CD4-positive, alpha-beta T cell (primary cell): ENCODE results near the gene CLEC11A. TPM values are rescaled to one million over a fixed set of nuclear protein-coding genes. Genes with fewer than 3 reads are reported as not detected.

Experiments
- ATAC-seq: fragments of 200-7000 bp; cut with Tn5 transposase; one replicate; pipeline ENCODE4 v1.10.0; 2022; ENCODE audit warnings: mild to moderate bottlenecking; ENCODE audit not compliant: poor library complexity
- CTCF ChIA-PET: fragments of 350-600 bp; sonication (Branson Sonifier 250); formaldehyde crosslinking; loops from one replicate; lab custom pipeline; 2021; ENCODE audit warnings: antibody characterized with exemption, inconsistent platforms; lab: Charles Lee
- POLR2A ChIA-PET: fragments of 350-600 bp; sonication (Branson Sonifier 250); formaldehyde crosslinking; loops from one replicate; lab custom pipeline; 2021; ENCODE audit warnings: antibody characterized with exemption, inconsistent platforms; lab: Charles Lee
- DNase-seq, 14 experiments: peaks; one replicate each; pipeline ENCODE4 v3.0.0-alpha.2; 2013 to 2020; ENCODE audit warnings: mixed read lengths in 2 of 14
- H3K27ac ChIP-seq, 2 donors: one replicate each; pipeline versions ENCODE4 v1.5.1 to v1.7.0; 2013; ENCODE audit warnings: low read length in 2 of 2, low read depth in 1 of 2, mild to moderate bottlenecking in 1 of 2
- H3K27me3 ChIP-seq, 2 experiments: 1 replicate in 1 of 2; 2 replicates in 1 of 2; pipeline versions ENCODE4 v1.6.1 to v1.7.0; 2013; ENCODE audit warnings: low read length in 2 of 2, control low read depth in 1 of 2, mild to moderate bottlenecking in 1 of 2, moderate library complexity in 1 of 2; ENCODE audit not compliant: insufficient read depth in 2 of 2, control insufficient read depth in 1 of 2
- H3K36me3 ChIP-seq: one replicate; pipeline ENCODE4 v1.6.1; 2013; ENCODE audit warnings: low read length, control low read depth; ENCODE audit not compliant: insufficient read depth
- H3K4me1 ChIP-seq: one replicate; pipeline ENCODE4 v1.6.1; 2013; ENCODE audit warnings: low read length, control low read depth; ENCODE audit not compliant: insufficient read depth
- H3K4me3 ChIP-seq: one replicate; pipeline ENCODE4 v1.5.1; 2013; ENCODE audit warnings: mild to moderate bottlenecking, low read length, moderate library complexity
- H3K9me3 ChIP-seq, 2 experiments: 1 replicate in 1 of 2; 2 replicates in 1 of 2; pipeline versions ENCODE4 v1.6.1 to v1.7.0; 2013; ENCODE audit warnings: low read length in 2 of 2, mild to moderate bottlenecking in 2 of 2, control low read depth in 1 of 2, moderate library complexity in 1 of 2; ENCODE audit not compliant: control insufficient read depth in 1 of 2, insufficient read depth in 1 of 2
- H3K27ac Mint-ChIP-seq: one replicate; pipeline ENCODE4 v1.8.0; 2020; ENCODE audit warnings: mixed read lengths
- H3K27me3 Mint-ChIP-seq: one replicate; pipeline ENCODE4 v1.8.0; 2021; ENCODE audit warnings: mixed read lengths
- H3K36me3 Mint-ChIP-seq: one replicate; pipeline ENCODE4 v1.8.0; 2021; ENCODE audit warnings: low read depth, mixed read lengths
- H3K4me1 Mint-ChIP-seq: one replicate; pipeline ENCODE4 v1.8.0; 2021; ENCODE audit warnings: low read depth, mixed read lengths
- H3K4me3 Mint-ChIP-seq: one replicate; pipeline ENCODE4 v1.8.0; 2020; ENCODE audit warnings: mild to moderate bottlenecking, mixed read lengths
- H3K9me3 Mint-ChIP-seq: one replicate; pipeline ENCODE4 v1.8.0; 2020; ENCODE audit warnings: mixed read lengths
- CTCF ChIP-seq: fragments of 200-600 bp; IDR thresholded peaks from one replicate; pipeline ENCODE4 v1.8.0; 2022; ENCODE audit warnings: antibody characterized with exemption, mild to moderate bottlenecking
- intact Hi-C, 2 experiments: fragments of 100-400 bp; cut with DNase I in 1 of 2; cut with micrococcal nuclease in 1 of 2; formaldehyde crosslinking; loops; one replicate each; pipeline versions ENCODE4 v1.15.1 to v1.9.0; 2023 to 2025; cut with DNase I, micrococcal nuclease
- total RNA-seq, 174 experiments: library from RNA in 2 of 174; stranded (reverse) in 2 of 174; gene quantifications; one replicate each; pipeline ENCODE4 v1.2.3 and lab custom pipeline; 2021 to 2026

Gene CLEC11A
- total RNA-seq, 2 experiments from 2014 or later: 3.1 to 3.3 TPM

GRCh38 chr19:50706387-50706786, 16.8 kb upstream of the CLEC11A start:
- DNase-seq (no peak), ATAC-seq (no peak)
- Mint-ChIP-seq H3K36me3 (no peaks in the 10 kb centered on the region), H3K4me1 (no peaks in the 10 kb centered on the region), H3K9me3 (no peaks in the 10 kb centered on the region), H3K27me3 (peaks cover 55% of the 10 kb centered on the region), H3K27ac (no peak overlapping the region), H3K4me3 (no peak overlapping the region)
- no peak for TF ChIP-seq CTCF
- ChIA-PET CTCF (no interaction called here), POLR2A (no interaction called here)
- Histone ChIP-seq H3K27me3 (peaks cover 11 to 33% of the 10 kb centered on the region in 2 experiments), H3K4me1 (no peaks in the 10 kb centered on the region), H3K27ac (no peak overlapping the region), H3K36me3 (no peaks in the 10 kb centered on the region), H3K4me3 (no peak overlapping the region), H3K9me3 (peaks cover 0 to 14% of the 10 kb centered on the region in 2 experiments)
- intact Hi-C loops: loop anchor here (5.0 kb wide), 2 partner anchors 76 to 1539 kb away; no protein-coding TSS in a partner anchor

- peaks cover 20 to 27% of the 10 kb centered on the region in 2 experiments for H3K27me3 ChIP-seq
- H3K4me3 ChIP-seq: no peak overlapping the region
- ChIA-PET CTCF (no interaction called here), POLR2A (no interaction called here)
- no peaks in the 10 kb centered on the region for H3K36me3 ChIP-seq
- no peaks in the 10 kb centered on the region for H3K36me3 Mint-ChIP-seq
- H3K27ac ChIP-seq: no peak overlapping the region
- H3K27ac Mint-ChIP-seq: no peak overlapping the region
- ATAC-seq (no peak), DNase-seq (no peak)
- intact Hi-C loops: loop anchor here (5.0 kb wide), 2 partner anchors 74 to 1541 kb away; no protein-coding TSS in a partner anchor
- no peaks in the 10 kb centered on the region for H3K4me1 ChIP-seq
- no peaks in the 10 kb centered on the region for H3K9me3 Mint-ChIP-seq
- TF ChIP-seq CTCF: no peak
- peaks cover 0 to 14% of the 10 kb centered on the region in 2 experiments for H3K9me3 ChIP-seq
- no peak overlapping the region for H3K4me3 Mint-ChIP-seq
- peaks cover 57% of the 10 kb centered on the region for H3K27me3 Mint-ChIP-seq
- peaks cover 6% of the 10 kb centered on the region for H3K4me1 Mint-ChIP-seq
Measured at GRCh38 chr19:50708179-50708879, 14.8 kb upstream of the CLEC11A start.

- ATAC-seq: no peak
- POLR2A ChIA-PET: no interaction called here
- peaks cover 16 to 28% of the 10 kb centered on the region in 2 experiments for H3K27me3 ChIP-seq
Measured at GRCh38 chr19:50710094-50710493, 13.1 kb upstream of the CLEC11A start.

More at GRCh38 chr19:50710094-50710493, 13.1 kb upstream of the CLEC11A start:
- Mint-ChIP-seq H3K27me3 (peaks cover 57% of the 10 kb centered on the region), H3K36me3 (no peaks in the 10 kb centered on the region), H3K4me1 (peaks cover 6% of the 10 kb centered on the region), H3K9me3 (no peaks in the 10 kb centered on the region), H3K4me3 (no peak overlapping the region), H3K27ac (no peak overlapping the region)
- no peak for DNase-seq
- Histone ChIP-seq H3K4me1 (no peaks in the 10 kb centered on the region), H3K4me3 (no peak overlapping the region), H3K36me3 (no peaks in the 10 kb centered on the region), H3K9me3 (peaks cover 0 to 16% of the 10 kb centered on the region in 2 experiments), H3K27ac (no peak overlapping the region)
- intact Hi-C loops: no loop called here
- CTCF ChIA-PET: no interaction called here
- no peak for TF ChIP-seq CTCF
